ENCODE results near the gene ATXN2.

- TF ChIP-seq, protein P1, sequence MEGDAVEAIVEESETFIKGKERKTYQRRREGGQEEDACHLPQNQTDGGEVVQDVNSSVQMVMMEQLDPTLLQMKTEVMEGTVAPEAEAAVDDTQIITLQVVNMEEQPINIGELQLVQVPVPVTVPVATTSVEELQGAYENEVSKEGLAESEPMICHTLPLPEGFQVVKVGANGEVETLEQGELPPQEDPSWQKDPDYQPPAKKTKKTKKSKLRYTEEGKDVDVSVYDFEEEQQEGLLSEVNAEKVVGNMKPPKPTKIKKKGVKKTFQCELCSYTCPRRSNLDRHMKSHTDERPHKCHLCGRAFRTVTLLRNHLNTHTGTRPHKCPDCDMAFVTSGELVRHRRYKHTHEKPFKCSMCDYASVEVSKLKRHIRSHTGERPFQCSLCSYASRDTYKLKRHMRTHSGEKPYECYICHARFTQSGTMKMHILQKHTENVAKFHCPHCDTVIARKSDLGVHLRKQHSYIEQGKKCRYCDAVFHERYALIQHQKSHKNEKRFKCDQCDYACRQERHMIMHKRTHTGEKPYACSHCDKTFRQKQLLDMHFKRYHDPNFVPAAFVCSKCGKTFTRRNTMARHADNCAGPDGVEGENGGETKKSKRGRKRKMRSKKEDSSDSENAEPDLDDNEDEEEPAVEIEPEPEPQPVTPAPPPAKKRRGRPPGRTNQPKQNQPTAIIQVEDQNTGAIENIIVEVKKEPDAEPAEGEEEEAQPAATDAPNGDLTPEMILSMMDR (conservative IDR thresholded peaks at IDR 0.05; ENCODE audit: low read depth, low read length): no peak
- TF ChIP-seq EZH2phosphoT487 (IDR thresholded peaks at IDR 0.05; ENCODE audit: borderline replicate concordance, low read length): no peak
These were observed 140.5 kb downstream of the ATXN2 start for GRCh38 chr12:111458546-111459172.
